ENCODE data around the gene CCDC12.
"Not testable (repeated sequence)": the region's sequence is repeated elsewhere in the genome, so short reads cannot be mapped to it uniquely, and the experiment has no call there.

Gene CCDC12

GRCh38 chr3:46921871-46922271 lies 54.7 kb downstream of the CCDC12 start:
- Histone ChIP-seq H3K9ac (ENCODE audit: low read depth, low read length) (no peak overlapping the region), H3K9me3 (ENCODE audit: control insufficient read depth, insufficient read depth, low read length) (peaks cover 12% of the 10 kb centered on the region; the same call in 1 of the 2 replicates), H3K4me1 (ENCODE audit: insufficient read depth, low read length) (no peaks in the 10 kb centered on the region), H3K36me3 (ENCODE audit: insufficient read depth, low read length) (peaks cover 51% of the 10 kb centered on the region)

- no peaks in the 10 kb centered on the region for H3K4me1 ChIP-seq (ENCODE audit: insufficient read depth, low read length)
- H3K9ac ChIP-seq (ENCODE audit: low read depth, low read length), result no peak overlapping the region
- H3K36me3 ChIP-seq (ENCODE audit: insufficient read depth, low read length), result peaks cover 51% of the 10 kb centered on the region
- peaks cover 12% of the 10 kb centered on the region; the same call in 1 of the 2 replicates for H3K9me3 ChIP-seq (ENCODE audit: control insufficient read depth, insufficient read depth, low read length)
These were observed 55.5 kb downstream of the CCDC12 start for GRCh38 chr3:46921041-46921440.

- H3K9me3 ChIP-seq (ENCODE audit: control insufficient read depth, insufficient read depth, low read length), result peaks cover 12% of the 10 kb centered on the region; the same call in 1 of the 2 replicates
- no peak overlapping the region for H3K9ac ChIP-seq (ENCODE audit: low read depth, low read length)
- H3K4me1 ChIP-seq (ENCODE audit: insufficient read depth, low read length), result no peaks in the 10 kb centered on the region
- peaks cover 46% of the 10 kb centered on the region for H3K36me3 ChIP-seq (ENCODE audit: insufficient read depth, low read length)
These were observed 57.9 kb downstream of the CCDC12 start for GRCh38 chr3:46918634-46919033.

GRCh38 chr3:46918202-46918601 lies 58.3 kb downstream of the CCDC12 start:
- Histone ChIP-seq H3K36me3 (ENCODE audit: insufficient read depth, low read length) (peaks cover 43% of the 10 kb centered on the region), H3K9me3 (ENCODE audit: control insufficient read depth, insufficient read depth, low read length) (peaks cover 12% of the 10 kb centered on the region; the same call in 1 of the 2 replicates), H3K9ac (ENCODE audit: low read depth, low read length) (no peak overlapping the region), H3K4me1 (ENCODE audit: insufficient read depth, low read length) (no peaks in the 10 kb centered on the region)

- Histone ChIP-seq H3K9me3 (ENCODE audit: control insufficient read depth, insufficient read depth, low read length) (peaks cover 12% of the 10 kb centered on the region; the same call in 1 of the 2 replicates), H3K36me3 (ENCODE audit: insufficient read depth, low read length) (peaks cover 35% of the 10 kb centered on the region), H3K9ac (ENCODE audit: low read depth, low read length) (no peak overlapping the region), H3K4me1 (ENCODE audit: insufficient read depth, low read length) (no peaks in the 10 kb centered on the region)
These were observed 59.3 kb downstream of the CCDC12 start for GRCh38 chr3:46917257-46917656.

- Histone ChIP-seq H3K9me3 (ENCODE audit: control insufficient read depth, insufficient read depth, low read length) (peaks cover 12% of the 10 kb centered on the region; the same call in 1 of the 2 replicates), H3K4me1 (ENCODE audit: insufficient read depth, low read length) (no peaks in the 10 kb centered on the region), H3K36me3 (ENCODE audit: insufficient read depth, low read length) (peaks cover 34% of the 10 kb centered on the region), H3K9ac (ENCODE audit: low read depth, low read length) (no peak overlapping the region)
These were observed 59.7 kb downstream of the CCDC12 start for GRCh38 chr3:46916799-46917198.

- Histone ChIP-seq H3K36me3 (ENCODE audit: insufficient read depth, low read length) (peaks cover 29% of the 10 kb centered on the region), H3K9me3 (ENCODE audit: control insufficient read depth, insufficient read depth, low read length) (peaks cover 12% of the 10 kb centered on the region; the same call in 1 of the 2 replicates), H3K9ac (ENCODE audit: low read depth, low read length) (no peak overlapping the region), H3K4me1 (ENCODE audit: insufficient read depth, low read length) (no peaks in the 10 kb centered on the region)
These were observed 60.3 kb downstream of the CCDC12 start for GRCh38 chr3:46916278-46916677.

- peaks cover 23% of the 10 kb centered on the region; the same call in 1 of the 2 replicates for H3K36me3 ChIP-seq (ENCODE audit: insufficient read depth, low read length)
- H3K4me1 ChIP-seq (ENCODE audit: insufficient read depth, low read length), result no peaks in the 10 kb centered on the region
- H3K9ac ChIP-seq (ENCODE audit: low read depth, low read length), result no peak overlapping the region
- H3K9me3 ChIP-seq (ENCODE audit: control insufficient read depth, insufficient read depth, low read length), result peaks cover 12% of the 10 kb centered on the region; the same call in 1 of the 2 replicates
These were observed 61.2 kb downstream of the CCDC12 start for GRCh38 chr3:46915297-46915822.

- Histone ChIP-seq H3K9me3 (ENCODE audit: control insufficient read depth, insufficient read depth, low read length) (peaks cover 12% of the 10 kb centered on the region; the same call in 1 of the 2 replicates), H3K4me1 (ENCODE audit: insufficient read depth, low read length) (no peaks in the 10 kb centered on the region), H3K36me3 (ENCODE audit: insufficient read depth, low read length) (peaks cover 20% of the 10 kb centered on the region; the same call in 1 of the 2 replicates), H3K9ac (ENCODE audit: low read depth, low read length) (no peak overlapping the region)
These were observed 61.7 kb downstream of the CCDC12 start for GRCh38 chr3:46914849-46915248.

GRCh38 chr3:46913644-46914043 lies 62.9 kb downstream of the CCDC12 start:
- H3K9ac ChIP-seq (ENCODE audit: low read depth, low read length), result no peak overlapping the region
- H3K4me1 ChIP-seq (ENCODE audit: insufficient read depth, low read length), result no peaks in the 10 kb centered on the region
- H3K9me3 ChIP-seq (ENCODE audit: control insufficient read depth, insufficient read depth, low read length), result peaks cover 12% of the 10 kb centered on the region; the same call in 1 of the 2 replicates
- H3K36me3 ChIP-seq (ENCODE audit: insufficient read depth, low read length), result peaks cover 9% of the 10 kb centered on the region; the same call in 1 of the 2 replicates

- Histone ChIP-seq H3K9ac (ENCODE audit: low read depth, low read length) (no peak overlapping the region), H3K36me3 (ENCODE audit: insufficient read depth, low read length) (peaks cover 5% of the 10 kb centered on the region; the same call in 1 of the 2 replicates), H3K9me3 (ENCODE audit: control insufficient read depth, insufficient read depth, low read length) (0 out of 2 replicates have a peak, but pooled peaks cover 7% of the 10 kb centered on the region), H3K4me1 (ENCODE audit: insufficient read depth, low read length) (no peaks in the 10 kb centered on the region)
These were observed 63.6 kb downstream of the CCDC12 start for GRCh38 chr3:46912986-46913385.

- H3K9me3 ChIP-seq (ENCODE audit: control insufficient read depth, insufficient read depth, low read length); H3K9ac ChIP-seq (ENCODE audit: low read depth, low read length); H3K4me1 ChIP-seq (ENCODE audit: insufficient read depth, low read length); H3K36me3 ChIP-seq (ENCODE audit: insufficient read depth, low read length): not testable (repeated sequence)
These were observed 65.6 kb downstream of the CCDC12 start for GRCh38 chr3:46910914-46911313.

GRCh38 chr3:46910166-46910760 lies 66.3 kb downstream of the CCDC12 start:
- Histone ChIP-seq H3K9ac (ENCODE audit: low read depth, low read length) (no peak overlapping the region), H3K36me3 (ENCODE audit: insufficient read depth, low read length) (no peaks in the 10 kb centered on the region; the same call in 1 of the 2 replicates), H3K9me3 (ENCODE audit: control insufficient read depth, insufficient read depth, low read length) (no peaks in the 10 kb centered on the region), H3K4me1 (ENCODE audit: insufficient read depth, low read length) (no peaks in the 10 kb centered on the region)

GRCh38 chr3:46909535-46910161 lies 66.9 kb downstream of the CCDC12 start:
- H3K4me1 ChIP-seq (ENCODE audit: insufficient read depth, low read length), result no peaks in the 10 kb centered on the region
- no peak overlapping the region for H3K9ac ChIP-seq (ENCODE audit: low read depth, low read length)
- no peaks in the 10 kb centered on the region for H3K9me3 ChIP-seq (ENCODE audit: control insufficient read depth, insufficient read depth, low read length)
- H3K36me3 ChIP-seq (ENCODE audit: insufficient read depth, low read length), result no peaks in the 10 kb centered on the region; the same call in 1 of the 2 replicates
